ENCODE data around the gene PLEKHA8.
A peak's percentile ranks its signal among the peaks of the same experiment; 100 is the strongest.

Gene PLEKHA8

GRCh38 chr7:30028216-30028748, at the start of gene PLEKHA8:
PLEKHA8 (plus strand) TSS chr7:30028412; CDS start chr7:30028763, 351 bp downstream.
- peak; percentile 85 for DNase-seq

- no peak for DNase-seq
These were observed 48.1 kb upstream of the PLEKHA8 start for GRCh38 chr7:29980151-29980550.

- DNase-seq = no peak
These were observed 41.1 kb upstream of the PLEKHA8 start for GRCh38 chr7:29987083-29987482.

- no peak for DNase-seq
These were observed 40.3 kb upstream of the PLEKHA8 start for GRCh38 chr7:29987811-29988317.

- peak; percentile 17 for DNase-seq
These were observed 39.6 kb upstream of the PLEKHA8 start for GRCh38 chr7:29988424-29989256.

GRCh38 chr7:29989257-29989995, 38.8 kb upstream of the PLEKHA8 start, which contains the start of gene SCRN1:
SCRN1 (minus strand) TSS chr7:29989801; CDS start chr7:29969067, 20,734 bp downstream.
- peak; percentile 26 for DNase-seq

- no peak for DNase-seq
These were observed 37.3 kb upstream of the PLEKHA8 start for GRCh38 chr7:29990931-29991330.

GRCh38 chr7:29991937-29992336, 36.3 kb upstream of the PLEKHA8 start:
- no peak for DNase-seq

- no peak for DNase-seq
These were observed 35.1 kb upstream of the PLEKHA8 start for GRCh38 chr7:29993140-29993539.

- no peak for DNase-seq
These were observed 32.6 kb upstream of the PLEKHA8 start for GRCh38 chr7:29995652-29996051.

- DNase-seq = no peak
These were observed 31.9 kb upstream of the PLEKHA8 start for GRCh38 chr7:29996321-29996720.

- DNase-seq = no peak
These were observed 29.7 kb upstream of the PLEKHA8 start for GRCh38 chr7:29998489-29998888.

GRCh38 chr7:30001998-30002397, 26.2 kb upstream of the PLEKHA8 start:
- DNase-seq = no peak

- no peak for DNase-seq
These were observed 25.1 kb upstream of the PLEKHA8 start for GRCh38 chr7:30003098-30003497.

- no peak for DNase-seq
These were observed 22.7 kb upstream of the PLEKHA8 start for GRCh38 chr7:30005464-30005863.

GRCh38 chr7:30010021-30010420, 18.2 kb upstream of the PLEKHA8 start:
- DNase-seq = no peak

GRCh38 chr7:30012757-30013156, 15.5 kb upstream of the PLEKHA8 start:
- DNase-seq = no peak

GRCh38 chr7:30018451-30018850, 9.8 kb upstream of the PLEKHA8 start:
- no peak for DNase-seq

GRCh38 chr7:30019387-30019786, 8.8 kb upstream of the PLEKHA8 start:
- no peak for DNase-seq

GRCh38 chr7:30019960-30020359, 8.3 kb upstream of the PLEKHA8 start:
- DNase-seq = no peak

- no peak for DNase-seq
These were observed 7.7 kb upstream of the PLEKHA8 start for GRCh38 chr7:30020535-30020934.

- DNase-seq = no peak
These were observed 5.2 kb upstream of the PLEKHA8 start for GRCh38 chr7:30022991-30023390.

- no peak for DNase-seq
These were observed 4.7 kb upstream of the PLEKHA8 start for GRCh38 chr7:30023524-30023923.
